ENCODE results near the gene ST7.

- TF ChIP-seq CTCF (IDR thresholded peaks at IDR 0.05) (peak; percentile 26; the same call in 2 of the 3 replicates), EP300 (IDR thresholded peaks at IDR 0.05) (no peak), JUNB (IDR thresholded peaks at IDR 0.05) (no peak), PHF8 (IDR thresholded peaks at IDR 0.05; ENCODE audit: borderline replicate concordance, low read depth) (no peak), REST (IDR thresholded peaks at IDR 0.05) (no peak), HDAC2 (IDR thresholded peaks at IDR 0.05) (no peak)
Measured at GRCh38 chr7:117157241-117158209, 204.2 kb downstream of the ST7 start.
